Vagina (tissue), 2 donors: Measurements from ENCODE around the gene PDIK1L.

Experiments used
- CTCF ChIP-seq, 3 experiments: fragments of 450-650 bp in 2 of 3; fragments of 200-600 bp in 1 of 3; sonication (generic) in 1 of 3; IDR thresholded peaks; one replicate each; pipeline ENCODE4 v1.5.1; 2017 to 2019; ENCODE audit warnings: antibody characterized with exemption in 3 of 3, mild to moderate bottlenecking in 2 of 3, moderate library complexity in 2 of 3
- POLR2A ChIP-seq, 2 donors: fragments of 450-650 bp; IDR thresholded peaks; one replicate each; pipeline ENCODE4 v1.6.1; 2017; ENCODE audit warnings: antibody characterized with exemption in 2 of 2, mild to moderate bottlenecking in 2 of 2, moderate library complexity in 2 of 2

- no peak for TF ChIP-seq CTCF (IDR thresholded peaks at IDR 0.05)
- TF ChIP-seq POLR2A (IDR thresholded peaks at IDR 0.05) = no peak
These were observed 39.3 kb upstream of the PDIK1L start for GRCh38 chr1:26072305-26072704.
